HepG2 (cell line): ENCODE results near the gene ARFGAP3. TPM values are rescaled to one million over a fixed set of nuclear protein-coding genes. Genes with fewer than 3 reads are reported as not detected.

ENCODE experiments used
- CEBPZ ChIP-seq: IDR thresholded peaks from 2 replicates; pipeline ENCODE4 v1.6.1; 2012; ENCODE audit warnings: low read length, improper control_type of control experiment
- E2F2 ChIP-seq: sonication (generic); formaldehyde crosslinking; IDR thresholded peaks from 2 replicates; pipeline ENCODE4 v1.4.0; 2020; ENCODE audit warnings: missing genetic modification reagents, borderline replicate concordance
- HMG20A ChIP-seq: IDR thresholded peaks from 2 replicates; pipeline ENCODE4 v1.6.1; 2016; ENCODE audit warnings: borderline replicate concordance
- HNRNPLL ChIP-seq: fragments of 200-400 bp; formaldehyde crosslinking; IDR thresholded peaks from 2 replicates; pipeline ENCODE4 v1.6.1; 2017; ENCODE audit warnings: mild to moderate bottlenecking, low read depth, low read length; ENCODE audit not compliant: poor library complexity, severe bottlenecking
- MED1 ChIP-seq: sonication (generic); formaldehyde crosslinking; IDR thresholded peaks from 2 replicates; pipeline ENCODE4 v1.4.0; 2020; ENCODE audit warnings: missing genetic modification reagents
- MLX ChIP-seq: IDR thresholded peaks from 2 replicates; pipeline ENCODE4 v1.6.1; 2016
- NR2F6 ChIP-seq, 2 experiments: IDR thresholded peaks; 2 replicates each; pipeline ENCODE4 v1.6.1; 2016; ENCODE audit warnings: antibody characterized with exemption in 1 of 2, mild to moderate bottlenecking in 1 of 2
- PHF20 ChIP-seq: sonication (generic); formaldehyde crosslinking; IDR thresholded peaks from 2 replicates; pipeline ENCODE4 v1.5.0; 2020; ENCODE audit warnings: mild to moderate bottlenecking, missing genetic modification reagents
- RXRA ChIP-seq: sonication (generic); formaldehyde crosslinking; IDR thresholded peaks from 2 replicates; pipeline ENCODE4 v1.5.1; 2020; ENCODE audit warnings: missing genetic modification reagents
- SALL1 ChIP-seq: sonication (generic); formaldehyde crosslinking; IDR thresholded peaks from 2 replicates; pipeline ENCODE4 v1.8.0; 2022; ENCODE audit warnings: mild to moderate bottlenecking, missing genetic modification reagents
- SAP130 ChIP-seq: IDR thresholded peaks from 2 replicates; pipeline ENCODE4 v1.6.1; 2016; ENCODE audit warnings: low read depth
- SMAD3 ChIP-seq: sonication (generic); formaldehyde crosslinking; IDR thresholded peaks from 2 replicates; pipeline ENCODE4 v1.4.0; 2020; ENCODE audit warnings: missing genetic modification reagents
- SP140L ChIP-seq: sonication (generic); formaldehyde crosslinking; IDR thresholded peaks from 2 replicates; pipeline ENCODE4 v1.4.0; 2020; ENCODE audit warnings: missing genetic modification reagents, borderline replicate concordance
- TARDBP ChIP-seq: sonication (generic); formaldehyde crosslinking; IDR thresholded peaks from 2 replicates; pipeline ENCODE4 v1.8.0; 2022; ENCODE audit warnings: mild to moderate bottlenecking, missing genetic modification reagents
- TEAD3 ChIP-seq: optimal IDR thresholded peaks from 2 replicates; pipeline ENCODE3; 2016; ENCODE audit warnings: borderline replicate concordance
- TFAP4 ChIP-seq: sonication (generic); IDR thresholded peaks from 2 replicates; pipeline ENCODE4 v1.6.1; 2016; ENCODE audit warnings: low read depth, borderline replicate concordance
- ZBTB7B ChIP-seq: sonication (generic); formaldehyde crosslinking; IDR thresholded peaks from 2 replicates; pipeline ENCODE4 v1.4.0; 2020; ENCODE audit warnings: missing genetic modification reagents
- ZMYM3 ChIP-seq: sonication (generic); formaldehyde crosslinking; IDR thresholded peaks from 2 replicates; pipeline ENCODE4 v1.5.1; 2020; ENCODE audit warnings: mild to moderate bottlenecking, missing genetic modification reagents
- ZNF496 ChIP-seq: sonication (generic); formaldehyde crosslinking; IDR thresholded peaks from 2 replicates; pipeline ENCODE4 v1.8.1; 2023; ENCODE audit warnings: mild to moderate bottlenecking, moderate library complexity, missing genetic modification reagents; ENCODE audit not compliant: insufficient replicate concordance
- ZNF546 ChIP-seq: sonication (generic); formaldehyde crosslinking; conservative IDR thresholded peaks from 2 replicates; pipeline ENCODE4 v1.8.1; 2023; ENCODE audit warnings: mild to moderate bottlenecking, missing genetic modification reagents
- ZNF569 ChIP-seq: sonication (generic); formaldehyde crosslinking; IDR thresholded peaks from 2 replicates; pipeline ENCODE4 v1.5.0; 2020; ENCODE audit warnings: mild to moderate bottlenecking, missing genetic modification reagents, moderate library complexity, borderline replicate concordance
- ZNF704 ChIP-seq: sonication (generic); formaldehyde crosslinking; IDR thresholded peaks from 2 replicates; pipeline ENCODE4 v1.8.1; 2023; ENCODE audit warnings: mild to moderate bottlenecking, inconsistent platforms, moderate library complexity, missing genetic modification reagents, borderline replicate concordance
- polyA plus RNA-seq, 8 experiments: library from polyadenylated mRNA; depleted of rRNA in 3 of 8; stranded (reverse) in 7 of 8; unstranded in 1 of 8; fragments of >200 nt; fragmentation: Illumina TruSeq in 4 of 8; extraction: Trizol in 4 of 8; gene quantifications; 2 replicates each; pipeline versions ENCODE4 v1.2.1 to v1.2.3, GENCODE V29; 2011 to 2016; ENCODE audit warnings: low read depth in 4 of 8, missing spikeins in 1 of 8, mixed read lengths in 1 of 8; ENCODE audit not compliant: insufficient read depth in 1 of 8
- total RNA-seq, 5 experiments: library from RNA; depleted of rRNA; stranded (reverse); fragments of >200 nt; fragmentation: Illumina TruSeq; extraction: Trizol; gene quantifications; 2 replicates each; pipeline ENCODE4 v1.2.3, GENCODE V29; 2016; ENCODE audit warnings: low read depth in 1 of 5

Gene ARFGAP3
- total and polyA plus RNA-seq, 2 of the 13 experiments (the other 11 are each of a cell fraction or from before 2014, with no cell fraction given), result 41.7 to 61.6 TPM

GRCh38 chr22:42769574-42770447 is 87.3 kb downstream of the ARFGAP3 start (continued):
- TF ChIP-seq MLX (CRISPR knock-in tag) (0 out of 2 replicates have a peak, but pooled peaks have one; percentile 13), ZNF704 (no peak), ZNF546 (CRISPR knock-in tag) (0 out of 2 replicates have a peak, but pooled peaks have one; percentile 32), HNRNPLL (no peak), TARDBP (CRISPR knock-in tag) (0 out of 2 replicates have a peak, but pooled peaks have one; percentile 30), ZNF496 (CRISPR knock-in tag) (no peak), E2F2 (no peak), MED1 (peak; percentile 39), SMAD3 (CRISPR knock-in tag) (no peak), SAP130 (CRISPR knock-in tag) (0 out of 2 replicates have a peak, but pooled peaks have one; percentile 46), RXRA (CRISPR knock-in tag) (peak; percentile 54; the same call in 1 of the 2 replicates), NR2F6 (IDR thresholded peaks at IDR 0.05) (no peak), NR2F6 (CRISPR knock-in tag; IDR thresholded peaks at IDR 0.05) (peak; percentile 9; the same call in 1 of the 2 replicates), ZNF569 (CRISPR knock-in tag) (no peak), CEBPZ (no peak), HMG20A (CRISPR knock-in tag) (peak; percentile 11; the same call in 1 of the 2 replicates), ZBTB7B (CRISPR knock-in tag) (peak; percentile 21; the same call in 1 of the 2 replicates), TFAP4 (peak; percentile 27; the same call in 1 of the 2 replicates), SP140L (CRISPR knock-in tag) (no peak), PHF20 (CRISPR knock-in tag) (0 out of 2 replicates have a peak, but pooled peaks have one; percentile 16), SALL1 (CRISPR knock-in tag) (peak; percentile 54), ZMYM3 (CRISPR knock-in tag) (peak; percentile 62; the same call in 1 of the 2 replicates), TEAD3 (CRISPR knock-in tag) (peak; percentile 14)
